Measurements from ENCODE around the gene PTCD2.

The PTCD2 gene

DNA sequence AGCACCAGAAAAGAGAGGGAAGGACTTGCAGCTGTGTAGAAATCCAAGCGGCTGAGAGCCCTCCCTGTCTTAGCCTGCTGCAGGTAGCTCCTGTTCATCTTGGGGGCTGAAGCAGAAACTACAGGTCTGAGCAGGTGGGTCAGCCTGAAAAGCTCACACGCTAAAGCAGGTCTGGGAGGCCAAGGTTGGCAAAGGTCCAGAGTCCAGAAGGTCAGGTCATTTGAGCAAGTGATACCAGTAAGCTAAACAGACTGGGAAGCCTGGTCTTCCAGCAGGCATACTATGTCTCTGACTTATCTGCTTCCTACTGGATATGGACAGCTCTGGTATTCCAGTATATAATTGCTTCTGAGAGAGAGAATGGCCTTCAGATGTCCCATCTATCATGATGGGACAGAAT lies 26.2 kb downstream of the PTCD2 start:
- no peaks in the 10 kb centered on the region for H3K9me3 ChIP-seq (ENCODE audit: low read length)
- no peak overlapping the region for H2AFZ ChIP-seq (ENCODE audit: low read length)
- no peak overlapping the region for H3K4me2 ChIP-seq (ENCODE audit: low read length)
- H3F3A ChIP-seq (ENCODE audit: insufficient read depth, low read length), result no peaks in the 10 kb centered on the region
- H3K9me2 ChIP-seq (ENCODE audit: low read depth, low read length), result no peaks in the 10 kb centered on the region
- H3K27ac ChIP-seq (ENCODE audit: low read depth, low read length, poor library complexity, severe bottlenecking), result no peak overlapping the region
- no peak overlapping the region for H3K4me3 ChIP-seq (ENCODE audit: low read depth, low read length, poor library complexity, severe bottlenecking)
- peaks cover 39% of the 10 kb centered on the region for H3K36me3 ChIP-seq (ENCODE audit: insufficient read depth, low read length)
- no peak overlapping the region for H3K9ac ChIP-seq (ENCODE audit: low read length)
- no peaks in the 10 kb centered on the region for H3K79me2 ChIP-seq (ENCODE audit: insufficient read depth, low read length)
- H3K27me3 ChIP-seq (ENCODE audit: insufficient read depth, low read length), result no peaks in the 10 kb centered on the region
- no peak for TF ChIP-seq EZH2 (IDR thresholded peaks at IDR 0.05; ENCODE audit: borderline replicate concordance, low read length)
- TF ChIP-seq, protein P1, sequence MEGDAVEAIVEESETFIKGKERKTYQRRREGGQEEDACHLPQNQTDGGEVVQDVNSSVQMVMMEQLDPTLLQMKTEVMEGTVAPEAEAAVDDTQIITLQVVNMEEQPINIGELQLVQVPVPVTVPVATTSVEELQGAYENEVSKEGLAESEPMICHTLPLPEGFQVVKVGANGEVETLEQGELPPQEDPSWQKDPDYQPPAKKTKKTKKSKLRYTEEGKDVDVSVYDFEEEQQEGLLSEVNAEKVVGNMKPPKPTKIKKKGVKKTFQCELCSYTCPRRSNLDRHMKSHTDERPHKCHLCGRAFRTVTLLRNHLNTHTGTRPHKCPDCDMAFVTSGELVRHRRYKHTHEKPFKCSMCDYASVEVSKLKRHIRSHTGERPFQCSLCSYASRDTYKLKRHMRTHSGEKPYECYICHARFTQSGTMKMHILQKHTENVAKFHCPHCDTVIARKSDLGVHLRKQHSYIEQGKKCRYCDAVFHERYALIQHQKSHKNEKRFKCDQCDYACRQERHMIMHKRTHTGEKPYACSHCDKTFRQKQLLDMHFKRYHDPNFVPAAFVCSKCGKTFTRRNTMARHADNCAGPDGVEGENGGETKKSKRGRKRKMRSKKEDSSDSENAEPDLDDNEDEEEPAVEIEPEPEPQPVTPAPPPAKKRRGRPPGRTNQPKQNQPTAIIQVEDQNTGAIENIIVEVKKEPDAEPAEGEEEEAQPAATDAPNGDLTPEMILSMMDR (IDR thresholded peaks at IDR 0.05; ENCODE audit: low read length), result no peak
- no peaks in the 10 kb centered on the region for H4K20me1 ChIP-seq (ENCODE audit: insufficient read depth, low read length)
- no peaks in the 10 kb centered on the region for H3K4me1 ChIP-seq (ENCODE audit: insufficient read depth, low read length, severe bottlenecking)

- H3K4me3 ChIP-seq (ENCODE audit: low read depth, low read length, poor library complexity, severe bottlenecking), result no peak overlapping the region
- H3K4me2 ChIP-seq (ENCODE audit: low read length), result no peak overlapping the region
- H3K9me2 ChIP-seq (ENCODE audit: low read depth, low read length), result no peaks in the 10 kb centered on the region
- H3K36me3 ChIP-seq (ENCODE audit: insufficient read depth, low read length), result peaks cover 31% of the 10 kb centered on the region
- H2AFZ ChIP-seq (ENCODE audit: low read length), result no peak overlapping the region
- H4K20me1 ChIP-seq (ENCODE audit: insufficient read depth, low read length), result no peaks in the 10 kb centered on the region
- no peak overlapping the region for H3K27ac ChIP-seq (ENCODE audit: low read depth, low read length, poor library complexity, severe bottlenecking)
- no peaks in the 10 kb centered on the region for H3K79me2 ChIP-seq (ENCODE audit: insufficient read depth, low read length)
- no peak for TF ChIP-seq EZH2 (IDR thresholded peaks at IDR 0.05; ENCODE audit: borderline replicate concordance, low read length)
- TF ChIP-seq, protein P1 (IDR thresholded peaks at IDR 0.05; ENCODE audit: low read length), result no peak
- H3K27me3 ChIP-seq (ENCODE audit: insufficient read depth, low read length), result no peaks in the 10 kb centered on the region
- H3K9ac ChIP-seq (ENCODE audit: low read length), result no peak overlapping the region
- no peaks in the 10 kb centered on the region for H3K9me3 ChIP-seq (ENCODE audit: low read length)
- no peaks in the 10 kb centered on the region for H3K4me1 ChIP-seq (ENCODE audit: insufficient read depth, low read length, severe bottlenecking)
- no peaks in the 10 kb centered on the region for H3F3A ChIP-seq (ENCODE audit: insufficient read depth, low read length)
Observed at GRCh38 chr5:72347801-72348308, 27.7 kb downstream of the PTCD2 start.

- Histone ChIP-seq H3K27ac (ENCODE audit: low read depth, low read length, poor library complexity, severe bottlenecking) (no peak overlapping the region), H3K9ac (ENCODE audit: low read length) (no peak overlapping the region), H3K27me3 (ENCODE audit: insufficient read depth, low read length) (no peaks in the 10 kb centered on the region), H3K9me2 (ENCODE audit: low read depth, low read length) (no peaks in the 10 kb centered on the region), H3K79me2 (ENCODE audit: insufficient read depth, low read length) (no peaks in the 10 kb centered on the region), H4K20me1 (ENCODE audit: insufficient read depth, low read length) (no peaks in the 10 kb centered on the region), H3F3A (ENCODE audit: insufficient read depth, low read length) (no peaks in the 10 kb centered on the region), H3K4me2 (ENCODE audit: low read length) (no peak overlapping the region), H3K4me1 (ENCODE audit: insufficient read depth, low read length, severe bottlenecking) (no peaks in the 10 kb centered on the region), H2AFZ (ENCODE audit: low read length) (no peak overlapping the region), H3K36me3 (ENCODE audit: insufficient read depth, low read length) (peaks cover 9% of the 10 kb centered on the region), H3K9me3 (ENCODE audit: low read length) (no peaks in the 10 kb centered on the region), H3K4me3 (ENCODE audit: low read depth, low read length, poor library complexity, severe bottlenecking) (no peak overlapping the region)
- TF ChIP-seq, protein P1 (IDR thresholded peaks at IDR 0.05; ENCODE audit: low read length), result no peak
- no peak for TF ChIP-seq EZH2 (IDR thresholded peaks at IDR 0.05; ENCODE audit: borderline replicate concordance, low read length)
Observed at GRCh38 chr5:72351376-72351775, 31.2 kb downstream of the PTCD2 start.

All from OCI-LY1 (cell line).